Skin of body (tissue), 2 donors: Measurements from ENCODE around the gene CCDC28B. TPM values are rescaled to one million over a fixed set of nuclear protein-coding genes. Genes with fewer than 3 reads are reported as not detected.
A peak's percentile ranks its signal among the peaks of the same experiment; 100 is the strongest.

Experiments
- DNase-seq: peaks from one replicate; lab custom pipeline; 2025; lab: John Stamatoyannopoulos, UW
- total RNA-seq: library from RNA; depleted of rRNA; stranded (reverse); fragments of >200 nt; gene quantifications from one replicate; pipeline ENCODE4 v1.2.3, GENCODE V29; 2014

The CCDC28B gene
- total RNA-seq, 1 donor from 2014 or later: 12.5 TPM

DNA sequence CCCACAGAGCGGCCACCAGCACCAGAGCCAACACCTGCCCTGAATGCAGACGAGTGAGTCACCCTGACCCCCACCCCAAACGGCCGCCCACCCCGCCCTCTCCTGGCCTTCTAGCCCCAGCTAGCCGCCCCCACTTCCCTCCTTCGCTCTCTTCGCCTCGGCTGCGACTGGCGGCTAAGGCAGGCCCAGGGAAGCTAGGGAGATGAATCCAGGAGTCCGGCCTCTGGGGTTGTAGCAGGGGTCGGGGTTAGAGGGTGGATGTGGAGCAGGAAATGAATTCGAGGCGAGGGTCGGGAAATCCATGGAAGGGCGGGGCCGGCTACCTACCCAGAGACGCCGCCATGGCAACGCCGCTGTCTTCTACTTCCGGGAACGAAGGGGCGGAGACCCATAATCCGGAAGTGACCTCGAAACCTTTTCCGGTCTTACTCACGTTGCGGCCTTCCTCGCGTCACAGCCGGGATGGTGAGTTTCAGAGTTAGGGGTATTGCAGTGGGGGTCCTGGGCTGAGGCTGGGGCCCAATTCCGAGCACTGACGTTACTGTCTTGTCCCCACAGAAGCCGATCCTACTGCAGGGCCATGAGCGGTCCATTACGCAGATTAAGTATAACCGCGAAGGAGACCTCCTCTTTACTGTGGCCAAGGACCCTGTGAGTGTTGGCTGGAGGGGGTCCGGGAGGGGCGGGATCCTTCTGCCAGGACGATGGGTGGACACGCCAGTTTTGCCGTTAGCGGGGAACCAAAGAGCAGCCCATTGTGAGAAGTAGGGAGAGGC is 21.8 kb downstream of the CCDC28B start, which contains the start of the genes EIF3I and TMEM234:
Gene EIF3I (plus strand): TSS at position 428 of the 776 bp plus-strand sequence. CDS start 35 bp downstream, at position 463.
Gene TMEM234 (minus strand): TSS at position 374 of the 776 bp plus-strand sequence. CDS start 31 bp downstream, at position 343.
- peak; percentile 95 for DNase-seq

DNA sequence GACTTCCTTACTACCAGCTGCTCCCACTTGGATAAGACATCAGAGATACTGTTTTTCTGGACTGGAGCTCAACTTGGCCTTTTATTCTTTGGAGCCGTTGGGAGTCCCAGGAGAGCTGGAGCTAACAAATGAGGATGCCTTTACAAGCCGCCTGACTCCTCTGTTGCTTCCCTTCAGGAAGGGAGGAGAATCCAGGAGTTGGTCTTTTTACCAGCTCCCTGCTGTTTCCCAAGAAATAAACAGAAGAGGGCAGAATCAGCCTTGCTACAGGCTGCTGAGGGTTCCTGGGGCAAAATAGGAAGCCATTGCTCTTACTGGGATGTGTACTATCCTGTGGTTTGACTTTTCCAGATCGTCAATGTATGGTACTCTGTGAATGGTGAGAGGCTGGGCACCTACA is 23.3 kb downstream of the CCDC28B start:
- DNase-seq: no peak

DNA sequence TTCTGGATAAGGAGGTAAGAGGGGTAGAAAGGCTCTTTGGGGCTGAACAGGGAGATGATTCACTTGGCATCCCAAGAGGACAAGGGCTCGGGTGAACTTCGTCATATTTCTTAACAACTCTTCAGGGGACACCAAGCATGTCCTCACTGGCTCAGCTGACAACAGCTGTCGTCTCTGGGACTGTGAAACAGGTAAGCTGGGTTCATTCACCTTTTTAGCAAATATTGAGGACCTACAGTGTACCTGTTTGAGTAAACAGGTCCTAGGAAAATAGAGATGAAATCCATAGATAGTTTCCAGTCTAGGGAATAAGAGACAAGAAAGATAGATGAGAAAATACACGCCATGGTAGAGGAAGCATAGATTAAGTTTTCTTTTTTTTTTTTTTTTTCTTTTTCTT is 23.9 kb downstream of the CCDC28B start:
- DNase-seq: no peak

DNA sequence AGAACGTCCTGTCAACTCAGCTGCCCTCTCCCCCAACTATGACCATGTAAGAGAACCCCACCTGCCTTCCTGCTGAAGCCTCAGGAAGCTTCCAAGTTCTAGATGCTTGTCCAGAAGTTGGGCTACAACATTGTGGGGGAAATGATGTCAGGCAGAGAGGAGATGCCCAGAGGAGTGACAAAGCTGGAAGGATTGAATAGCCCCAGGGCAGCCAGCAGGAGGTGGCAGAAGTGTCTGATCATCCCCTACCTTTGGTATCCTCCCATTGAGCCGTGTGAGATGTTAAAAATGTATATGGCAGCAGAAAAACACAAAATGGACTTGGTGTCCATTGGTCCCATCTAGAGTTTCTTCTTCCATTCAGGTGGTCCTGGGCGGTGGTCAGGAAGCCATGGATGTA is 28.4 kb downstream of the CCDC28B start:
- no peak for DNase-seq

DNA sequence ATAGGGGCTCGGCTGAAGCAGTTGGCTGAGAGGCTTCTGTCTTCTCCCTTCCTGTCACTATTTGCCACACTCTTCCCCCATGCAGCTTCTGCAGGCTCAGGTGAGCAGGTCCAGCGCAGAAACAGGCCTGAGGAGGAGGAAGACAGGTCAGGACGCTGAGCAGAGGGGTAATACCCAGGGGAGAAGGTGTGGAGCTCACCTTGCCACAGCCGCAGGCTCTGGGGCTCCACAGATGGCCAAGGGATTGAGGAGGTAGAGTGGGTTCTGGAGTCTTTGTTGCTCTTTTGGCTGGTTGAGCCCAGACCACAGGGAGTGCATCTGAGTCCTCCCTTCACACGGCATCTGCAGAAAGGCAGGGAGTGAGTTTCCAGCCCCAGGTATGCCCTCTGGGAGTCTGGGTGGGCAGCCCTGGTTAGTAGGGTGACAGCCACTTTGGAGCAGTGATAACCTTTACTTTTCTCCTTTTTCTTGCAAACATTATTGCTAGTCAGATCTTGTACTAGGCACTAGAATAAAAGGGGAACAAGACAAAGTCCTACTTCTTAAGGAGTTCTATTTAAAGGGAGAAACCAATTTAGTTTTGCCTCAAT is 31.5 kb downstream of the CCDC28B start:
- DNase-seq: no peak

DNA sequence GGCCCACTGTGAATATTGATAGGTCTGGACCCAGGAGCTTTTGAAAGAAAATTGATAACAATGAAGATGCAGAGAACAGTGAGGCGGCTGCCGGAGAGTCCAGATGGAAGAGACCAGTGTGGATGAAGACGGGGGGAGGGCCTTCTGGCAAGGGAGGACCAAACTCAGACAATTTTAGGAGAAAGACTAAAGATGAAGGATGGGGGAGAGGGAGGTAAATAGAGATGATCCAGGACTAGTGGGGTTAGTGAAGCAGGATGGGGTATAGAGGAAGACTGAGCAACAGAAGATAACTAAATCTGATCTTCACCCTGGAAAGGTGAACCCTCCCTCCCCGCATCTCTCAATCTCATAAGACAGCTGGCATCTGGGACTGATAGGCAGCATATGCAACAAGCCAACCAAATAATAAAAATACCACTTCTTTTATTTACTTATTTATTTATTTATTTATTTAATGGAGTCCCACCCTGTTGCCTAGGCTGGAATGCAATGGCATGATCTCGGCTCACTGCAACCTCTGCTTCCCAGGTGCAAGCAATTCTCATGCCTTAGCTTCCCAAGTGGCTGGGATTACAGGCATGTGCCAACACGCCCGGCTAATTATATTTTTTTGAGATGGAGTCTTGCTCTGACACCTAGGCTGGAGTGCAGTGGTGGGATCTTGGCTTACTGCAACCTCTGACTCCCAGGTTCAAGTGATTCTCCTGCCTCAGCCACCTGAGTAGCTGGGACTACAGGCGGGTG is 32.3 kb downstream of the CCDC28B start:
- no peak for DNase-seq

DNA sequence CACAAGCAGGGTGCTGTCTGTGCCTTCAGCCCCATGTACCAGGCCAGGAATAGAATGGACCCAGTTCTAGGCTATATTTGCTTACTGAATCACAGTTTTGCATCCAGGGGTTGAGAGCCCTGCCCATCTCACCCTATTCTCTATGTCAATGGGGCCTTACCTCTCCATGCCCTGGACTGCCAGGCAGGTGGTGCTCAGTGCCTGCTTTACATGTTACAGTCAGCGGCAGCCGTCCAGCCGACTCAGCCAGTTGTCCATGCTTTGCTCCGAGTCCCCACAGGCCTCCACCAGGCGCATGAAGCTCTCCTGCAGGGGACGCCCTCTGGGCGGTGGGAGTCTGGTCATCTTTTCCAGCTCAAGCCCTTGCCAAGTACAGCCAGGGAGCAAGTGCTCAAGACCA is 34.4 kb downstream of the CCDC28B start:
- DNase-seq: no peak

DNA sequence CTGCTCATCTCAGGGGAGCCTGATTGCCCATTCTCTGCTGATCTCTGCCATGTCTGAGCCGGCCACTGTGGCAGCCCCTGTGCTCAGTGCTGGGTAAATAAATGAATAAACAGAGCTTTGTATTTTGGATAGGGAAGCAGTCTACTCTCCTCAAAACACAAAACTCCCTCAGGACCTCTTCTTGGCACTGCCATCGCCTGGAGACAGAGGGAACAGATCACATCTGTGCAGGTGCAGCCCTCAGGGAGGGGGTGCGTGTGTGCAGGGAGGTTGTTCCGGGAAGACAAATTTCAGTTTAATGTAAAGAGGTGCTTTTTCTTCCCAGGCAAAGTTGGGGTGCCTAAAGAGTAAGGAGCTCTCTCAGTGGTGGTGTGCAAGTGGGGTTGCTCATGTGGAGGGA is 38.9 kb downstream of the CCDC28B start:
- DNase-seq: no peak

DNA sequence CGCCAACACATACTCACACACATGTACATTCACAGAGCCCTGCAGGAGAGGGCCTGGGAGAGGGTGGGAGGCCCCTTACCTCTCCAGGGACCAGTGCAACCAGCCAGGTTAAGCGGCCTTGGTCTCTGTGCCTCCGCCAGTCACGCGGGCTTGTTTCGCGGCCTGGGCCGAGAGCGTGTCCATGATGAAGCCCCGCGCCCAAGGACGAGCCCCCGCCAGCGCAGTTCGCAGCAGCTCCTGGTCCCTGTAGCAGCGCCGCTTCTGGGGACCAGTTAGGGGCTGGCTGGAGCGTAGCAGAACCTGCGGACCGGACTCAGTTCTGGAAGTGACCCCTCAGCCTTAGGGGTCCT is 39.4 kb downstream of the CCDC28B start:
- no peak for DNase-seq

DNA sequence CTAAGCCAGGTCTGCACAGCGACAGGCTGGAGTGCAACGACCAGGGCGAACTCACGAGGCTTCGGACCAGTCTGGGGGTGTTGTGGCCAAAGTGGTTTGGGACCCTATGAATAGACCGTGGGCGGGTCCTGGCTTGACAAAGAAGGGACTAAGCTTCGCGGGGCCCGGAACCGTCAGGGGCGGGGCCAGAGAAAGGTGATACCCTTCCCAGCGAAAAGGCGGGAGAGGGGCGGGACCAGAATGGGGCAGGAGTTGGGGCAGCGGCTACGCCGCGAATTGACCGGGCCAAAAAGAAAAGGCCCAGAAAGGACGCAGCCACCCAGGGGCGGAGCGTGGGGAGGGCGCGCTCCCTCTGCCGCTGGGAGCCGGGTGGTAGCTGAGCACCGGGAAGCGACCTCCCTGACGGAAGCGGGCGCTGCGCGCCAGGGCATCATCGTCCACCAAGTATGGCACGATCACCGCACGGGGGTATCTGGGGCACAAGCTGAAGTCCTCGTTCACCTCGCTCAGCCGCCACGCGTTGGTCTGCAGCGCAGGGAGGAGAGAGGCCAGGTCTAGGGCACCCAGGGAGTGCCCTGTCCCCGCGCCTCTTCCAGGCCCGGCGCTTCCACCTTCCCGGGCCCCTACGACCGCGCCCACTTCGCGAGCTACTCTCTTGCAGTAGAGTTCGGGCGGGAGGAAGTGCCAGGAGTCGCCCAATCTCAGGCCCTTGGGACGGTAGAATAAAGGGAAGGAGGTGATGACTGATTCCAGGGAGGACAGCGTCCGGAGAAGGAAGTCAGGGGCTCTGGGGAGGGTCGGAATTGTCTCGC is 40.0 kb downstream of the CCDC28B start:
- peak; percentile 20 for DNase-seq

DNA sequence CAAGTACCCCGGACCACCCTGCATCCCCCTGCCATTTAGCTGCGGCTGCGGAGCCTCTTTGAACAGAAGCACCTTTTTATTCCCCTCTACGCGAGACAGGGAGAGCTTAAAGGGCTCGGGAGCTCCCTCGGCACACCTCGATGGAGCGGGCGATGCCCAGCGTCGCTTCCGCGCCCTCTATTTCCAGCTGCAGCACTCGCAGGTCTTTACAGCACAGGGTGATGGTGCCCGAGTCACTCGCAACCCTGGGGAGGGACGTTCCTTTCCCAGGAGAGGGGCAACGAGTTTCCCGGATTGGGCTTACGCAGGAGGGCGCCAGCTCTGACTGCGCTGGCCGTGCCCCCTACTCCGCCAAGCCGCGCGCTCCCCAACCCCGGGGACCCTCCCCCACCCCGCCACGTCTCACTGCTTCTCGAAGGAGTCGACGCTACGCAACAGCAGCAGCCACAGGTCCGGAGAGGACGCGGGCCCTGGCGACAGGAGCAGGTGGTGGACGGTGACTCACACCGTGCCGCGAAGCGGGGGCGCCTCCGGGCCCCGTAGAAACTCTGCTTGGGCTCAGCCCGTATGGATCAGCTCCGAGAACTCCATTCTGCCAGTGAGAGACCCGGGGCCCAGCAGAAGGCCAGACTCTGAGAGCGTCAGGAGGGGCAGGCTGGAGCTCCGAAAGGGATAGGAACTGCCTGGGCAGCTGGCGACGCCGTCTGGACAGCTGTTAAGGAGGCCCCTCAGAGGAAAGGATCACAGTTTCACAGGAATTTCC is 40.8 kb downstream of the CCDC28B start:
- DNase-seq: no peak

DNA sequence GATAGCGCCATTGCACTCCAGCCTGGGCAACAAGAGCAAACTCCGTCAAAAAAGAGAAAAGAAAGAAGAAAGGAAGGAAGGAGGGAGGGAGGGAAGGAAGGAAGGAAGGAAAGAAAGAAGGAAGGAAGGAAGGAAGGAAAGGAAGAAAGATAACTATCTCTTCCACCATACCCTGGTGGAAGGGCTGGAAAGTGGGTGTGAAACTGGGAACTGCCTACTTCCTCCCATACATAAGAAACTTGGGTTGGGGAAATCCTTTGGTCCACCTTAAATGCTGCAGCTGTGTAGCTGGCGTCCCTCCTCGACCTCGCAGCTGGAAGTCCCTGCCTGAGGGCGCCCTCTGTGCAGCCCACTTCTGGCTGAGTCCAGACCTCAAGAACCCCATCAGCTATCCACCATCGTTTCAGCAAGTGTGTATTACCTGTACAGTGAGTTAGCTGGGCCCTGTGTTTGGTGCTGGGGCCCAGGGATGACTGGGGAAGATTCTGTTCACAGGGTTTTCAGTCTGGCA is 42.0 kb downstream of the CCDC28B start:
- DNase-seq: no peak

DNA sequence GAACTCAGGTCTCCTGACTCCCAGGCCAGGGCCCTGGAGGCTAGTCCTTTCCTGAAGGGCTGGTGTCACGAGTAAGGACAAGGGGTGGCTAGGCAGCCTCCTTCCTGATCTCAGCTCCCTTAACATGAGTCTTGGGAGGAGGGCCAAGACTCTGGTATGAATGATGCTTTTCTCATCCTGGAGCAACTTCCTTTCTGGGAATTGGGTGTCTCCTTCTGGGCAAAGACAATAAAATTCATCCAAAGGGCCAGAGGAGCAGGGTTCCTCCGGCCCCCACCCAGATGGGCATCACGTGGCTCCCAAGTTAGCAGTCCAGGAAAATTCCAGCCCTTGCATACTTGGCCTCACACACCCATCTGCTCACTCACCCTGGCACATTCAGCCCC is 46.5 kb downstream of the CCDC28B start, which contains the start of gene FAM167B:
Gene FAM167B (plus strand): TSS at position 335 of the 386 bp plus-strand sequence. CDS start 200 bp downstream, outside the sequence.
- peak; percentile 24 for DNase-seq

DNA sequence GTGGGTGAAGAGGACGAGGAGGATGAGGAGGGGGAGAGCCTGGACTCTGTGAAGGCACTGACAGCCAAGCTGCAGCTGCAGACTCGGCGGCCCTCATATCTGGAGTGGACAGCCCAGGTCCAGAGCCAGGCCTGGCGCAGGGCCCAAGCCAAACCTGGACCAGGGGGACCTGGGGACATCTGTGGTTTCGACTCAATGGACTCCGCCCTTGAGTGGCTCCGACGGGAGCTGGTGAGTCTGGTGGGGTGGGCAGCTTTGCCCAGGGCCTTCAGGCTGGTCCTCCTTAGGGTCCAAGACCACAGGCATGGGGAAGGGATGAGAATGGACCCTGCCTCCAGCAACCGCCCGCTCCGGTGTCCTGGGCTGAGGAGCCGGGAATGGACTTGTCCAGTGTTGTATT is 47.1 kb downstream of the CCDC28B start:
- no peak for DNase-seq

DNA sequence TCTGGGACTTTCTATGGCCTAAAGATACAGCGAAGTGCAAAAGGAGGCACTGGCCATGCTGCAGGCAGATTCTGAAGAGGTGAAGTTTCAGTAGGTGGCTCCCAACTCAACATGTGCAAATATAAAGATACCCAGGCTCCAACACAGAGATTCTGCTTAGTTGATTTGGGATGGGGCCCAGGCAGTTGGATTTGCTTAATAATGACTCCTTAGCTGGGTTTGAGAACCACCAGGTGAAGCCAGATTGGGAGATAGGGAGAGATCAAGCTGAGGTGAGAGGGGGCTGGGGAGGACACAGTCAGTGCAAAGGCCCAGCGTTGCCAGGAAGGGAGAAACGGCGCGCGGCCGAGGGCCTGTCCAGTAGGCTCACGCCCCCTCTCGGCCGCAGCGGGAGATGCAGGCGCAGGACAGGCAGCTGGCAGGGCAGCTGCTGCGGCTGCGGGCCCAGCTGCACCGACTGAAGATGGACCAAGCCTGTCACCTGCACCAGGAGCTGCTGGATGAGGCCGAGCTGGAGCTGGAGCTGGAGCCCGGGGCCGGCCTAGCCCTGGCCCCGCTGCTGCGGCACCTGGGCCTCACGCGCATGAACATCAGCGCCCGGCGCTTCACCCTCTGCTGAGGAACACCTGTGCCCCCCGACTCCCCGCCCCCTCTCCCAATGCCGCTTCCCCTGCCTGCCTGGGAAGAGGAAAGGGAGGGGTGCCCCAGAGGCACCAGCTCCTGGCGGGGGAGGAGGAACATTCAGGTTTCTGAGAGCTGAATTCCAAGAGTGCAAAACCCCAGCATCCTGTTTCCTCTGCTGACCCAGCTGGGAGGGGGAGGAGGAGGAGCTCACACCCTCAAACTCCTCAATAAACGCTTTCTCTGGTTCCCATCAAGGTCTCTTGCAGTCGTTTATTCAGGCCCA is 47.8 kb downstream of the CCDC28B start:
- no peak for DNase-seq

DNA sequence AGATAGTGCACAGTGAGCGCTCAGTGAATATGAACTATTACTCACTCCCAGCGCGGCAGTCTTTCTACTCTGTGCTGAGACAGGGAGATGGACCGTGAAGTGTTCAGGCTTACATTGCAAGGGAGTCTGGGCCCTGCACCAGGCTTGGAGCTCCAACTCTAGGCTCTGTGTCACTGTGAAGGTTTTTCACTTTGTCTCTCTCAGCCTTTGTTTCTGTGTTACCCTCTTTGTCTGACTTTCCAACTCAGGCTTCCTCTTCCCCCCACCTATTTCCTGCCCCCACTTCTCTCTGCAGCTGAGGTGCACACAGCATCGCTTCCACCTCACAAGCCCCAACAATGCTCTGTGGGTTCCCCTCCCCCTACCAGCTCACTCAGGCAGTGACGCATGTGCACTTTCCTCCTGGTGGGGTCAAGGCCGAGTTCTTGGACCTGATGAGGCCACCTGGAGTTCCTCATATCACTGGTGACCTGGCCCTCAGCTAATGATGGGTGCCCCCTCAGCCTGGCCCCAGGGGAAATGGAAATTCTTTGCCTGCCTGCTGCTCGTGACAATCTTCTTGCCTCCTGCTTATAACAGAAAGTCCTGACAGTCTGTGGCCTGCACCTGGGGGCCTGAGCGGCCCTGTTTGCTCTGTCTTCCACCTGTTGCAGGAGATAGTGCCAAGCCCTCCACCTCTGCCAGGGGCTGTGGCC is 49.6 kb downstream of the CCDC28B start:
- DNase-seq: no peak

DNA sequence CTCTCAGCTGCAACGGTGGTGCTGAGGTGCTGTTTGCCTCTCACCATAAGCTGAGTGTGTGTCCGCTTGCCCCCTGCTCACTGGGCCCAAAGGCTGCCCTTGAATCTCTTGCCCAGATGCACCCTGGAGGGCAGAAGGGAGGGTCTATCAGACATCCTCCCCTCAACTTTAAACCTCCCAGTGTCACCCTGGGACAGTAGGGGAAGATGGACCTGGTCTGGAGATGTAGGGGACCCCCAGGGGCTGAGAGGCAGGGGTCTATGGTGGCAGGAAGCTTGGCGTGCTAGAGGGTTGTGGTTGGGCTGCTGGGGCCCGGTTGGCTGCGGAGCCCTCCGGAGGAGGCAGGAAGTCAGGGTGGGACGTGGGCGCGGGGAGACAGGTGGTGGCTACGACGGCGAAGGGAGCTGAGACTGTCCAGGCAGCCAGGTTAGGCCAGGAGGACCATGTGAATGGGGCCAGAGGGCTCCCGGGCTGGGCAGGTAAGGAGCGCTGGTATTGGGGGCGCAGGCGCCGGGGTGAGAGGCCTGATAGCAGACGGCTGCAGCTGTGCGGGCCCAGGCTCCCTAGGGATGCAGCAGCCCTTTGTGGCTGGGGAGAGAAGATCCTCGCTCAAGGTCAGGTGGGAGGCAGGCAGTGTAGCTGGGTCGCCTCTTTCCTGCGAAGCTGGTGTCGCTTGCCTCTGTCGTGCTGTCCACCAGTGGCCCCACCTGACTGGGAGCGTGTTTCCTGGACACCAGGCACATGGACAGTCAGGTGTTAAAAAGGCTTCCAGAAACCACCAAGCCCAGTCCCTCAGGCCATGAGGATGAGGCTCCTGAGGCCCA is 50.7 kb downstream of the CCDC28B start, which contains the start of gene LCK:
Gene LCK (plus strand): TSS at position 373 of the 824 bp plus-strand sequence. CDS start 23,065 bp downstream, outside the sequence.
- no peak for DNase-seq
